Measurements from ENCODE around the gene VIL1. TPM values are rescaled to one million over a fixed set of nuclear protein-coding genes. Genes with fewer than 3 reads are reported as not detected.

The VIL1 gene
- total and polyA plus RNA-seq, 2 of the 13 experiments (the other 11 are each of a cell fraction or from before 2014, with no cell fraction given) = 287 to 301 TPM

DNA sequence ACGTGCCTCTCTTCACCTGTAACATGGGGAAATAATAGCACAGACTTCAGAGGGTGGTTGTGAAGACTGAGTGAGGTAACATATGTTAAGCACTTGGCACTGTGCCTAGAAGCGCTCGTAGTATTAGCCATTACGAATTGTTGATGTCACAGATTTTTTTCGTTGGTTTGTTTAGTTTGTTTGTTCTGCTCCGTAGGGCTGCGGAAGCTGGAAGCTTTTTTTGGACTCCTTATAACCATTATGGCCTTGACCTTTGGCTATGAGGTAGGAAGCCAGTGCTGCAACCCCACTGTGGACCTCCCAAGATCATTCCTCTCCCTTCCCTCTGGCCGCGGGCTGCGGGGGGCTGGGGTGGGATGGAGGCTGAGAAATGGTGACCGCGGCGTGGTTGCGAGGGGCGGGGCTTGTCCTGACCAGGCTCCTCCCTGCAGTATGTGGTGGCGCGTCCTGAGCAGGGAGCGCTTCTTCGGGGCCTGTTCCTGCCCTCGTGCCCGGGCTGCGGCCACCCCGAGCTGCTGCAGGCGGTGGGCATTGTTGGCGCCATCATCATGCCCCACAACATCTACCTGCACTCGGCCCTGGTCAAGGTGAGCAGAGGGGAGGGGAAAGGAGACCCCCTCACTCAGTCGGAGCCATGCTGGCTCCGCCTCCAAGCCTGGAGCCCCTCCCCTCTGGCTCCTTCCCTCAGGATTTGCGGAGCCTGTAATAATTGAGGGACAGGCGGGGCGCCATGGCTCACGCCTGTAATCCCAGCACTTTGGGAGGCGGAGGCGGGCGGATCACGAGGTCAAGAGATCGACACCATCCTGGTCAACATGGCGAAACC lies 31.3 kb upstream of the VIL1 start (continued):
- TF ChIP-seq YY1 (IDR thresholded peaks at IDR 0.05; ENCODE audit: insufficient read depth, insufficient replicate concordance, low read depth, low read length) (peak; percentile 8), RARG (CRISPR knock-in tag; IDR thresholded peaks at IDR 0.05; ENCODE audit: low read depth) (no peak), HNRNPLL (IDR thresholded peaks at IDR 0.05; ENCODE audit: low read depth, low read length, poor library complexity, severe bottlenecking) (peak; percentile 7), NR2C2 (CRISPR knock-in tag; IDR thresholded peaks at IDR 0.05; ENCODE audit: borderline replicate concordance) (peak; percentile 83), ELF1 (CRISPR knock-in tag; IDR thresholded peaks at IDR 0.05) (no peak), HOXA3 (CRISPR knock-in tag; IDR thresholded peaks at IDR 0.05) (peak; percentile 70), ZBTB3 (CRISPR knock-in tag; IDR thresholded peaks at IDR 0.05; ENCODE audit: borderline replicate concordance, low read depth) (0 out of 2 replicates have a peak, but pooled peaks have one; percentile 42), CENPT (CRISPR knock-in tag; IDR thresholded peaks at IDR 0.05; ENCODE audit: low read depth) (no peak), MEF2D (CRISPR knock-in tag; IDR thresholded peaks at IDR 0.05) (peak; percentile 96)
- TF ChIP-seq, protein P1, sequence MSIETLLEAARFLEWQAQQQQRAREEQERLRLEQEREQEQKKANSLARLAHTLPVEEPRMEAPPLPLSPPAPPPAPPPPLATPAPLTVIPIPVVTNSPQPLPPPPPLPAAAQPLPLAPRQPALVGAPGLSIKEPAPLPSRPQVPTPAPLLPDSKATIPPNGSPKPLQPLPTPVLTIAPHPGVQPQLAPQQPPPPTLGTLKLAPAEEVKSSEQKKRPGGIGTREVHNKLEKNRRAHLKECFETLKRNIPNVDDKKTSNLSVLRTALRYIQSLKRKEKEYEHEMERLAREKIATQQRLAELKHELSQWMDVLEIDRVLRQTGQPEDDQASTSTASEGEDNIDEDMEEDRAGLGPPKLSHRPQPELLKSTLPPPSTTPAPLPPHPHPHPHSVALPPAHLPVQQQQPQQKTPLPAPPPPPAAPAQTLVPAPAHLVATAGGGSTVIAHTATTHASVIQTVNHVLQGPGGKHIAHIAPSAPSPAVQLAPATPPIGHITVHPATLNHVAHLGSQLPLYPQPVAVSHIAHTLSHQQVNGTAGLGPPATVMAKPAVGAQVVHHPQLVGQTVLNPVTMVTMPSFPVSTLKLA (IDR thresholded peaks at IDR 0.05) = no peak
- TF ChIP-seq, protein P2, sequence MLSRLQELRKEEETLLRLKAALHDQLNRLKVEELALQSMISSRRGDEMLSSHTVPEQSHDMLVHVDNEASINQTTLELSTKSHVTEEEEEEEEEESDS (CRISPR knock-in tag; IDR thresholded peaks at IDR 0.05; ENCODE audit: borderline replicate concordance) = no peak
- TF ChIP-seq, protein P3, sequence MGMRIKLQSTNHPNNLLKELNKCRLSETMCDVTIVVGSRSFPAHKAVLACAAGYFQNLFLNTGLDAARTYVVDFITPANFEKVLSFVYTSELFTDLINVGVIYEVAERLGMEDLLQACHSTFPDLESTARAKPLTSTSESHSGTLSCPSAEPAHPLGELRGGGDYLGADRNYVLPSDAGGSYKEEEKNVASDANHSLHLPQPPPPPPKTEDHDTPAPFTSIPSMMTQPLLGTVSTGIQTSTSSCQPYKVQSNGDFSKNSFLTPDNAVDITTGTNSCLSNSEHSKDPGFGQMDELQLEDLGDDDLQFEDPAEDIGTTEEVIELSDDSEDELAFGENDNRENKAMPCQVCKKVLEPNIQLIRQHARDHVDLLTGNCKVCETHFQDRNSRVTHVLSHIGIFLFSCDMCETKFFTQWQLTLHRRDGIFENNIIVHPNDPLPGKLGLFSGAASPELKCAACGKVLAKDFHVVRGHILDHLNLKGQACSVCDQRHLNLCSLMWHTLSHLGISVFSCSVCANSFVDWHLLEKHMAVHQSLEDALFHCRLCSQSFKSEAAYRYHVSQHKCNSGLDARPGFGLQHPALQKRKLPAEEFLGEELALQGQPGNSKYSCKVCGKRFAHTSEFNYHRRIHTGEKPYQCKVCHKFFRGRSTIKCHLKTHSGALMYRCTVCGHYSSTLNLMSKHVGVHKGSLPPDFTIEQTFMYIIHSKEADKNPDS (CRISPR knock-in tag; IDR thresholded peaks at IDR 0.05) = 0 out of 2 replicates have a peak, but pooled peaks have one; percentile 33

Measured in HepG2 (cell line).